Colonic mucosa (tissue), 4 donors: Measurements from ENCODE around the gene CLEC16A. TPM values are rescaled to one million over a fixed set of nuclear protein-coding genes. Genes with fewer than 3 reads are reported as not detected.
"Not testable (repeated sequence)": the region's sequence is repeated elsewhere in the genome, so short reads cannot be mapped to it uniquely, and the experiment has no call there.

Experiments
- DNase-seq: peaks from one replicate; pipeline ENCODE4 v3.0.0-alpha.2; 2020
- H3K27ac ChIP-seq: fragments of 200-600 bp; one replicate; pipeline ENCODE4 v1.8.0; 2021
- H3K27me3 ChIP-seq: fragments of 200-600 bp; one replicate; pipeline ENCODE4 v1.8.0; 2021
- H3K36me3 ChIP-seq: fragments of 200-600 bp; one replicate; pipeline ENCODE4 v1.8.0; 2021
- H3K4me1 ChIP-seq: fragments of 200-600 bp; one replicate; pipeline ENCODE4 v1.8.0; 2021; ENCODE audit warnings: mild to moderate bottlenecking
- H3K4me3 ChIP-seq: fragments of 200-600 bp; one replicate; pipeline ENCODE4 v1.8.0; 2021
- H3K9ac ChIP-seq, 2 donors: one replicate each; pipeline ENCODE4 v1.7.0; 2013; ENCODE audit warnings: control low read depth in 2 of 2, low read depth in 2 of 2, low read length in 2 of 2
- H3K9me3 ChIP-seq: fragments of 200-600 bp; one replicate; pipeline ENCODE4 v1.8.0; 2021
- CTCF ChIP-seq: fragments of 200-600 bp; IDR thresholded peaks from one replicate; pipeline ENCODE4 v1.8.0; 2022; ENCODE audit warnings: antibody characterized with exemption, mild to moderate bottlenecking
- intact Hi-C: fragments of 100-400 bp; cut with DNase I; formaldehyde crosslinking; loops from one replicate; pipeline ENCODE4 v1.14.1; 2022
- total RNA-seq, 2 donors: library from RNA; stranded (reverse); fragmentation: NEBNext Ultra II Directional in 1 of 2; extraction: Animal tissue kit (Norgen Biotek cat#: 25700) in 1 of 2; gene quantifications; one replicate each; pipeline ENCODE4 v1.2.1, GENCODE V29; 2021
- donor health status: healthy.
- donor health status: DM: no; HTN: no; CAD: no.
- donor health status: DM: no; HTN: no; CAD: no.

The CLEC16A gene
- total RNA-seq, 2 donors from 2014 or later: 24.9 to 29.6 TPM

GRCh38 chr16:10966129-10966528 lies 21.8 kb downstream of the CLEC16A start:
- DNase-seq: no peak
- no peaks in the 10 kb centered on the region for H3K4me1 ChIP-seq
- TF ChIP-seq CTCF: no peak
- no peak overlapping the region for H3K4me3 ChIP-seq
- H3K9ac ChIP-seq: no peak overlapping the region
- H3K27ac ChIP-seq: no peak overlapping the region
- intact Hi-C loops: no loop called here
- H3K9me3 ChIP-seq: no peaks in the 10 kb centered on the region
- no peaks in the 10 kb centered on the region for H3K27me3 ChIP-seq
- no peaks in the 10 kb centered on the region for H3K36me3 ChIP-seq

- H3K27ac ChIP-seq, H3K4me1 ChIP-seq, H3K9me3 ChIP-seq, H3K27me3 ChIP-seq, H3K4me3 ChIP-seq, H3K36me3 ChIP-seq, intact Hi-C loops, DNase-seq, H3K9ac ChIP-seq: not testable (repeated sequence)
Measured at GRCh38 chr16:10966559-10966958, 22.2 kb downstream of the CLEC16A start.

- H3K4me3 ChIP-seq: no peak overlapping the region
- intact Hi-C loops: no loop called here
- H3K4me1 ChIP-seq: no peaks in the 10 kb centered on the region
- DNase-seq: no peak
- H3K27me3 ChIP-seq: no peaks in the 10 kb centered on the region
- no peaks in the 10 kb centered on the region for H3K36me3 ChIP-seq
- no peak for TF ChIP-seq CTCF
- H3K9ac ChIP-seq: no peak overlapping the region
- H3K27ac ChIP-seq: no peak overlapping the region
- H3K9me3 ChIP-seq: no peaks in the 10 kb centered on the region
Measured at GRCh38 chr16:10967986-10968385, 23.6 kb downstream of the CLEC16A start.

- intact Hi-C loops: no loop called here
- H3K27ac ChIP-seq: no peak overlapping the region
- H3K4me3 ChIP-seq: no peak overlapping the region
- H3K9me3 ChIP-seq: no peaks in the 10 kb centered on the region
- no peaks in the 10 kb centered on the region for H3K4me1 ChIP-seq
- no peak for DNase-seq
- H3K36me3 ChIP-seq: no peaks in the 10 kb centered on the region
- TF ChIP-seq CTCF: no peak
- no peaks in the 10 kb centered on the region for H3K27me3 ChIP-seq
- H3K9ac ChIP-seq: no peak overlapping the region
Measured at GRCh38 chr16:10968498-10968897, 24.1 kb downstream of the CLEC16A start.

GRCh38 chr16:10969615-10970014 lies 25.3 kb downstream of the CLEC16A start:
- Histone ChIP-seq H3K4me3 (no peak overlapping the region), H3K9ac (no peak overlapping the region), H3K27me3 (no peaks in the 10 kb centered on the region), H3K27ac (no peak overlapping the region), H3K36me3 (no peaks in the 10 kb centered on the region), H3K4me1 (no peaks in the 10 kb centered on the region), H3K9me3 (no peaks in the 10 kb centered on the region)
- DNase-seq: no peak
- intact Hi-C loops: loop anchor here (2.0 to 5.0 kb wide), 2 partner anchors 287 to 388 kb away; partner anchors contain the start of gene SOCS1
- TF ChIP-seq CTCF: no peak

GRCh38 chr16:10970065-10970464 lies 25.7 kb downstream of the CLEC16A start:
- intact Hi-C loops: loop anchor here (2.0 to 5.0 kb wide), 2 partner anchors 287 to 387 kb away; partner anchors contain the start of gene SOCS1

More at GRCh38 chr16:10970065-10970464, 25.7 kb downstream of the CLEC16A start:
- Histone ChIP-seq H3K27me3 (no peaks in the 10 kb centered on the region), H3K9ac (no peak overlapping the region), H3K4me3 (no peak overlapping the region), H3K36me3 (no peaks in the 10 kb centered on the region), H3K9me3 (no peaks in the 10 kb centered on the region), H3K4me1 (no peaks in the 10 kb centered on the region), H3K27ac (no peak overlapping the region)
- no peak for DNase-seq
- TF ChIP-seq CTCF: no peak
